ENCODE data around the gene NFE2L1. TPM values are rescaled to one million over a fixed set of nuclear protein-coding genes. Genes with fewer than 3 reads are reported as not detected.

Gene NFE2L1
- total and polyA plus RNA-seq, 2 of the 8 experiments (the other 6 are each of a cell fraction or from before 2014, with no cell fraction given): 140 to 143 TPM

GRCh38 chr17:48110761-48111160 lies 62.6 kb downstream of the NFE2L1 start:
- Histone ChIP-seq H4K5ac (ENCODE audit: insufficient read length, low read depth, low read length) (no peak overlapping the region), H3K56ac (replicated peaks; ENCODE audit: insufficient read length, low read depth, low read length) (no peak overlapping the region), H2BK20ac (ENCODE audit: low read length) (no peak overlapping the region), H4K91ac (replicated peaks; ENCODE audit: insufficient read length, low read length) (no peak overlapping the region), H3K27me3 (replicated peaks in 1 of 4; ENCODE audit: control insufficient read depth in 3 of 4, extremely low read depth in 1 of 4, insufficient read depth in 3 of 4, low read length in 3 of 4) (no peaks in the 10 kb centered on the region), H3K4me3 (ENCODE audit: extremely low read depth in 1 of 4, insufficient read depth in 2 of 4, low read depth in 3 of 4, low read length in 4 of 4) (no peak overlapping the region; a peak in 1 of 8 replicates), H3K9me3 (ENCODE audit: insufficient read depth in 2 of 2, low read depth in 1 of 2, low read length in 1 of 2) (no peaks in the 10 kb centered on the region), H3K4ac (replicated peaks; ENCODE audit: insufficient read length, low read depth, low read length) (no peak overlapping the region), H3K4me1 (replicated peaks in 1 of 4; ENCODE audit: control insufficient read depth in 3 of 4, insufficient read depth in 4 of 4, low read length in 3 of 4) (no peaks in the 10 kb centered on the region; a peak in 1 of 7 replicates), H3K4me2 (ENCODE audit: insufficient read depth in 1 of 2, low read depth in 2 of 2, low read length in 2 of 2) (no peak overlapping the region), H2BK120ac (replicated peaks; ENCODE audit: low read depth, low read length) (no peak overlapping the region), H3K27ac (ENCODE audit: low read depth, low read length) (no peak overlapping the region), H3K79me1 (ENCODE audit: low read depth, low read length) (no peaks in the 10 kb centered on the region; the same call in 1 of the 2 replicates), H3K14ac (ENCODE audit: insufficient read length) (no peak overlapping the region), H2AFZ (ENCODE audit: low read length) (no peak overlapping the region), H4K8ac (ENCODE audit: extremely low read depth, insufficient read depth, low read length) (no peak overlapping the region), H3K23me2 (ENCODE audit: low read depth, low read length) (peaks cover 10% of the 10 kb centered on the region), H3K18ac (ENCODE audit: extremely low read depth, low read length) (no peak overlapping the region), H2BK15ac (ENCODE audit: low read length) (no peak overlapping the region), H3K36me3 (ENCODE audit: control insufficient read depth in 2 of 4, insufficient read depth in 4 of 4, low read length in 3 of 4) (peaks cover 0 to 12% (median 2%) of the 10 kb centered on the region in 4 experiments; a peak in 4 of 8 replicates), H3K79me2 (ENCODE audit: control insufficient read depth in 1 of 2, insufficient read depth in 2 of 2, low read length in 2 of 2) (peaks cover 4 to 43% of the 10 kb centered on the region in 2 experiments), H4K20me1 (replicated peaks in 1 of 2; ENCODE audit: control insufficient read depth in 1 of 2, insufficient read depth in 2 of 2, low read length in 2 of 2) (peaks cover 2 to 5% of the 10 kb centered on the region in 2 experiments), H3K9ac (replicated peaks in 1 of 4; ENCODE audit: extremely low read depth in 1 of 4, low read depth in 3 of 4, low read length in 3 of 4) (no peak overlapping the region), H3K23ac (ENCODE audit: insufficient read length) (no peak overlapping the region), H2BK12ac (ENCODE audit: low read depth, low read length) (no peak overlapping the region), H2AK5ac (ENCODE audit: low read depth, low read length) (no peak overlapping the region), H2BK5ac (ENCODE audit: low read depth, low read length) (no peak overlapping the region)
- FAIRE-seq: no peak
- no peak for DNase-seq (ENCODE audit: low read depth in 1 of 2, low spot score in 2 of 2)
- 97% methylated on average over 9 of the region's 9 CpGs; no CpG with 5 or more reads in 1 of the 2 experiments for WGBS, 2 experiments (ENCODE audit: extremely low coverage in 1 of 2, insufficient coverage in 1 of 2, insufficient read length in 1 of 2, insufficient replicate concordance in 2 of 2, low coverage in 1 of 2, low lambda C conversion rate in 2 of 2, missing lambda C conversion rate in 1 of 2)
- POLR2A ChIA-PET (ENCODE audit: partially characterized antibody): interaction anchor here (1.1 to 6.8 kb wide), 4 partner anchors 10 to 58 kb away, joined by 3 to 27 read pairs (median 8); partner anchors contain the start of gene CBX1
- CTCF ChIA-PET (ENCODE audit: partially characterized antibody): interaction anchor here (0.9 to 3.0 kb wide), 7 partner anchors 11 to 263 kb away, joined by 3 to 15 read pairs (median 4); no protein-coding TSS in a partner anchor
- no peak for TF ChIP-seq SAP30 (IDR thresholded peaks at IDR 0.05; ENCODE audit: insufficient read depth, insufficient replicate concordance, low read length)
- TF ChIP-seq HDAC2 (IDR thresholded peaks at IDR 0.05; ENCODE audit: borderline replicate concordance in 1 of 2, low read depth in 2 of 2, low read length in 2 of 2): no peak
- no peak for TF ChIP-seq CHD2 (IDR thresholded peaks at IDR 0.05; ENCODE audit: low read length)
- no peak for TF ChIP-seq MAX (IDR thresholded peaks at IDR 0.05)
- no peak for TF ChIP-seq EP300 (IDR thresholded peaks at IDR 0.05; ENCODE audit: borderline replicate concordance in 1 of 2, low read depth in 2 of 2, low read length in 2 of 2)
- TF ChIP-seq CHD1 (IDR thresholded peaks at IDR 0.05; ENCODE audit: low read depth, low read length): no peak
- TF ChIP-seq TAF7 (optimal IDR thresholded peaks at IDR 0.05; ENCODE audit: borderline replicate concordance, low read depth, low read length): no peak

Data from H1 (cell line).